ENCODE results near the gene AGXT. TPM values are rescaled to one million over a fixed set of nuclear protein-coding genes. Genes with fewer than 3 reads are reported as not detected.

Gene AGXT
- total RNA-seq, 1 donor from 2014 or later: not detected

- intact Hi-C loops (cut with DNase I): no loop called here
- no peak for DNase-seq (ENCODE audit: low spot score)
- ATAC-seq: no peak
Measured at GRCh38 chr2:240894006-240894405, 25.4 kb downstream of the AGXT start.

- intact Hi-C loops (cut with DNase I): no loop called here
- DNase-seq (ENCODE audit: low spot score) (no peak), ATAC-seq (no peak)
Measured at GRCh38 chr2:240894836-240895558, 26.4 kb downstream of the AGXT start.

GRCh38 chr2:240895656-240896388, 27.2 kb downstream of the AGXT start, which contains the start of gene MAB21L4:
MAB21L4 (minus strand) TSS chr2:240896156; CDS start chr2:240895997, 159 bp downstream.
- intact Hi-C loops (cut with DNase I): no loop called here
- no peak for DNase-seq (ENCODE audit: low spot score)
- no peak for ATAC-seq

GRCh38 chr2:240896394-240896793, 27.8 kb downstream of the AGXT start:
- intact Hi-C loops (cut with DNase I): no loop called here
- ATAC-seq (no peak), DNase-seq (ENCODE audit: low spot score) (no peak)

GRCh38 chr2:240896871-240897692, 28.5 kb downstream of the AGXT start:
- intact Hi-C loops (cut with DNase I): loop anchor here (1.0 kb wide), 1 partner anchor 46 kb away; no protein-coding TSS in a partner anchor
- ATAC-seq (no peak), DNase-seq (ENCODE audit: low spot score) (no peak)

- DNase-seq (ENCODE audit: low spot score): no peak
- intact Hi-C loops (cut with DNase I): no loop called here
- peak; percentile 62 for ATAC-seq
Measured at GRCh38 chr2:240898108-240898730, 29.6 kb downstream of the AGXT start.

GRCh38 chr2:240898731-240899467, 30.3 kb downstream of the AGXT start:
- ATAC-seq (peak; percentile 66), DNase-seq (ENCODE audit: low spot score) (no peak)
- intact Hi-C loops (cut with DNase I): no loop called here

- ATAC-seq (no peak), DNase-seq (ENCODE audit: low spot score) (no peak)
Measured at GRCh38 chr2:240899468-240899865, 30.8 kb downstream of the AGXT start.

GRCh38 chr2:240900141-240900860, 31.7 kb downstream of the AGXT start:
- intact Hi-C loops (cut with DNase I): no loop called here
- no peak for DNase-seq (ENCODE audit: low spot score)
- no peak for ATAC-seq

More at GRCh38 chr2:240899468-240899865, 30.8 kb downstream of the AGXT start:
- intact Hi-C loops (cut with DNase I): no loop called here

- DNase-seq (ENCODE audit: low spot score): no peak
- no peak for ATAC-seq
- intact Hi-C loops (cut with DNase I): no loop called here
Measured at GRCh38 chr2:240901986-240902614, 33.5 kb downstream of the AGXT start.

GRCh38 chr2:240902615-240903041, 34.0 kb downstream of the AGXT start:
- no peak for DNase-seq (ENCODE audit: low spot score)

GRCh38 chr2:240903191-240904060, 34.8 kb downstream of the AGXT start:
- intact Hi-C loops (cut with DNase I): no loop called here
- ATAC-seq (no peak), DNase-seq (ENCODE audit: low spot score) (no peak)

More at GRCh38 chr2:240902615-240903041, 34.0 kb downstream of the AGXT start:
- intact Hi-C loops (cut with DNase I): no loop called here
- ATAC-seq: no peak

- intact Hi-C loops (cut with DNase I): no loop called here
- DNase-seq (ENCODE audit: low spot score): no peak
- ATAC-seq: peak; percentile 25
Measured at GRCh38 chr2:240904216-240905175, 35.9 kb downstream of the AGXT start.

GRCh38 chr2:240905176-240905781, 36.7 kb downstream of the AGXT start:
- ATAC-seq (no peak), DNase-seq (ENCODE audit: low spot score) (no peak)
- intact Hi-C loops (cut with DNase I): no loop called here

Measured in sciatic nerve (tissue), 2 donors.